ENCODE measurements around the gene LAMA4.

Gene LAMA4

GRCh38 chr6:112269979-112270566 is 15.7 kb upstream of the LAMA4 start:
- H3K27ac ChIP-seq = no peak overlapping the region
- TF ChIP-seq CTCF (conservative IDR thresholded peaks at IDR 0.05) (no peak), ZFX (IDR thresholded peaks at IDR 0.05) (no peak)

GRCh38 chr6:112269114-112269513 is 14.7 kb upstream of the LAMA4 start:
- H3K27ac ChIP-seq = no peak overlapping the region
- no peak for TF ChIP-seq ZFX (IDR thresholded peaks at IDR 0.05)
- peak; percentile 33 for TF ChIP-seq CTCF (conservative IDR thresholded peaks at IDR 0.05)

- no peak for TF ChIP-seq CTCF (conservative IDR thresholded peaks at IDR 0.05)
- TF ChIP-seq ZFX (IDR thresholded peaks at IDR 0.05) = no peak
- no peak overlapping the region for H3K27ac ChIP-seq
Observed at GRCh38 chr6:112268654-112269053, 14.3 kb upstream of the LAMA4 start.

- H3K27ac ChIP-seq = no peak overlapping the region
- TF ChIP-seq CTCF (conservative IDR thresholded peaks at IDR 0.05) = no peak
- no peak for TF ChIP-seq ZFX (IDR thresholded peaks at IDR 0.05)
Observed at GRCh38 chr6:112268019-112268418, 13.7 kb upstream of the LAMA4 start.

- no peak overlapping the region for H3K27ac ChIP-seq
- TF ChIP-seq CTCF (conservative IDR thresholded peaks at IDR 0.05) (no peak), ZFX (IDR thresholded peaks at IDR 0.05) (no peak)
Observed at GRCh38 chr6:112266331-112266730, 12.0 kb upstream of the LAMA4 start.

GRCh38 chr6:112259337-112259675 is 4.9 kb upstream of the LAMA4 start:
- TF ChIP-seq CTCF (conservative IDR thresholded peaks at IDR 0.05) = no peak
- TF ChIP-seq ZFX (IDR thresholded peaks at IDR 0.05) = no peak

GRCh38 chr6:112258642-112259336 is 4.4 kb upstream of the LAMA4 start:
- H3K27ac ChIP-seq = no peak overlapping the region

More at GRCh38 chr6:112259337-112259675, 4.9 kb upstream of the LAMA4 start:
- no peak overlapping the region for H3K27ac ChIP-seq

More at GRCh38 chr6:112258642-112259336, 4.4 kb upstream of the LAMA4 start:
- TF ChIP-seq CTCF (conservative IDR thresholded peaks at IDR 0.05) = no peak
- no peak for TF ChIP-seq ZFX (IDR thresholded peaks at IDR 0.05)

All from C4-2B (cell line).